Type B pancreatic cell (in vitro differentiated cells): ENCODE results near the gene IKZF4. TPM values are rescaled to one million over a fixed set of nuclear protein-coding genes. Genes with fewer than 3 reads are reported as not detected.

Source experiments
- DNase-seq: peaks from one replicate; pipeline ENCODE4 v3.0.0; 2021; ENCODE audit warnings: mixed read lengths; ENCODE audit not compliant: unreplicated experiment; ENCODE audit errors: extremely low spot score
- H3K27ac Mint-ChIP-seq: 2 replicates; pipeline ENCODE4 v1.8.0; 2021; ENCODE audit warnings: mild to moderate bottlenecking, mixed read lengths
- H3K27me3 Mint-ChIP-seq: 2 replicates; pipeline ENCODE4 v1.8.0; 2021; ENCODE audit warnings: mixed read lengths
- H3K36me3 Mint-ChIP-seq: 2 replicates; pipeline ENCODE4 v1.8.0; 2021; ENCODE audit warnings: mixed read lengths
- H3K4me1 Mint-ChIP-seq: one replicate; pipeline ENCODE4 v1.8.0; 2021; ENCODE audit warnings: mixed read lengths; ENCODE audit not compliant: unreplicated experiment
- H3K4me3 Mint-ChIP-seq: 2 replicates; pipeline ENCODE4 v1.8.0; 2021; ENCODE audit warnings: mild to moderate bottlenecking, mixed read lengths
- H3K9me3 Mint-ChIP-seq: 2 replicates; pipeline ENCODE4 v1.8.0; 2021; ENCODE audit warnings: mixed read lengths
- CTCF ChIP-seq: fragments of 200-600 bp; sonication (generic); conservative IDR thresholded peaks from 2 replicates; pipeline ENCODE4 v1.5.0; 2021; ENCODE audit warnings: antibody characterized with exemption, mild to moderate bottlenecking
- long read RNA-seq: library from polyadenylated mRNA; unstranded; transcript quantifications from one replicate; pipeline ENCODE4 v2.0.0, GENCODE V29; 2020
- total RNA-seq: library from RNA; stranded (reverse); gene quantifications from 2 replicates; pipeline ENCODE4 v1.2.1, GENCODE V29; 2021; ENCODE audit warnings: low replicate concordance

IKZF4 gene
- 6.1 and 21.0 TPM in 2 replicates for total RNA-seq
- long read RNA-seq, partial matches to known transcripts, result 0 of 6 reads
- long read RNA-seq, other reads (novel, unspliced or antisense), result 6 of 6 reads

DNA sequence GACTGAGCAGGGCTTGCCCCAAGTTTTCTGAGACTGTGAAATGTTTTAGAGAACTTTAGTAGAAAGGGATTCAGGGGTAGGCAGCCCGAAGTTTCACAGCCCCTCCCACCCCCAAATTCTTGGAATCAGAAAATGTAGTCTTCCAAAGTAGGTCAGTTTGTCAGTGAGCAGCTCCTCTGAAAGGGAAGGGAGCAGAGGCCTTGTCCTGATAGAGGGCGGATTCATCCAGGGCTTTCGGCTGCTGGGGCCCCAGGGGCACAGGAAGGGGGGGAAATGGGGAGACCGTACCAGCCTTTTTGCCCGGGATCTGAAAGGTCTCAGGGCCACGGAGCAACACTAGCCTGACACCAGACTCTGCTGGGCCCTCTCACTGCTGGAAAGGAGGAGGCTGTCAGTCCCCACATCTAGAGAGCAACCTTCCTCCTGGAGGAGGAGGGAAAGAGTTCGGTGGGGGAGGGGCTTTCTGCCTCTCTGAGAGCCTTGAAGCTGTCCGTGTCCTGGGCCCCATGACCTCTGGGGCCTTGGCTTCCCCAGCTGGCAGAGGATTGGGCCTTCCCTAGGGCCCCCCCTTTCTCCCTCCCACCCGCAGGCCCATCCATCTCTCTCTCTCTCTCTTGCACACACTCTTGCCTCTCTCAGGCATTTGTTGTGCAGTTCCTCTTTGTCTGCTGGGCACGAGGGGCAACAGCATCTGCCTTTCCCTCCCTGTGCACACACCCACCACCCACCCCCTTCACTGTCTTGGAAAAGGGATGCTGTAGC is at the start of gene IKZF4:
Gene IKZF4 (plus strand): TSS at position 621 of the 762 bp plus-strand sequence. CDS start 451 bp downstream, outside the sequence.
- peak within 1 kb of the TSS; percentile 97 for H3K27ac Mint-ChIP-seq
- peaks cover 54% of the 10 kb centered on the region for H3K4me1 Mint-ChIP-seq
- peak within 1 kb of the TSS; percentile 95 for H3K4me3 Mint-ChIP-seq
- peaks cover 3% of the 10 kb centered on the region for H3K27me3 Mint-ChIP-seq
- H3K9me3 Mint-ChIP-seq, result no peaks in the 10 kb centered on the region
- TF ChIP-seq CTCF, result no peak
- H3K36me3 Mint-ChIP-seq, result peaks cover 12% of the 10 kb centered on the region
- DNase-seq, result peak; percentile 79

DNA sequence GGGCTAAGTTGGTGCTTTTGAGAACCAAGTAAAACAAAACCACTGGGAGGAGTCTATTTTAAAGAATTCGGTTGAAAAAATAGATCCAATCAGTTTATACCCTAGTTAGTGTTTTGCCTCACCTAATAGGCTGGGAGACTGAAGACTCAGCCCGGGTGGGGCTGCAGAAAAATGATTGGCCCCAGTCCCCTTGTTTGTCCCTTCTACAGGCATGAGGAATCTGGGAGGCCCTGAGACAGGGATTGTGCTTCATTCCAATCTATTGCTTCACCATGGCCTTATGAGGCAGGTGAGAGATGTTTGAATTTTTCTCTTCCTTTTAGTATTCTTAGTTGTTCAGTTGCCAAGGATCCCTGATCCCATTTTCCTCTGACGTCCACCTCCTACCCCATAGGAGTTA is 48.8 kb upstream of the IKZF4 start:
- Mint-ChIP-seq H3K4me3 (no peak overlapping the region), H3K36me3 (peaks cover 16% of the 10 kb centered on the region), H3K27ac (no peak overlapping the region), H3K4me1 (peaks cover 20% of the 10 kb centered on the region), H3K9me3 (no peaks in the 10 kb centered on the region), H3K27me3 (no peaks in the 10 kb centered on the region)
- no peak for DNase-seq
- TF ChIP-seq CTCF, result no peak

DNA sequence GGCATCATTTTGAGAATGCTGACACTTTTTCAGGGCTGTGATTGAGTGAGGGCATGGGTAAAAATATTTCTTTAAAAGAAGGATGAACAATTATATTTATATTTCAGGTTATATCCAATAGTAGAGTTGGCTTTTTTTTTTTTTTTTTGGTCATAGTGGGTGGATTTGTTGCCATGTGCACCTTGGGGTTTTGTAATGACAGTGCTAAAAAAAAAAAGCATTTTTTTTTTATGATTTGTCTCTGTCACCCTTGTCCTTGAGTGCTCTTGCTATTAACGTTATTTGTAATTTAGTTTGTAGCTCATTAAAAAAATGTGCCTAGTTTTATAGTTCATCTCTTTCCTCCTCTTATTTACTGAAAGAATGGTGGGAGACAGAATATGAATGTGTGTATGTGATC is 48.4 kb upstream of the IKZF4 start:
- no peak overlapping the region for H3K27ac Mint-ChIP-seq
- H3K27me3 Mint-ChIP-seq, result no peaks in the 10 kb centered on the region
- H3K36me3 Mint-ChIP-seq, result peaks cover 16% of the 10 kb centered on the region
- H3K9me3 Mint-ChIP-seq, result no peaks in the 10 kb centered on the region
- TF ChIP-seq CTCF, result no peak
- DNase-seq, result no peak
- H3K4me1 Mint-ChIP-seq, result peaks cover 20% of the 10 kb centered on the region
- no peak overlapping the region for H3K4me3 Mint-ChIP-seq

GRCh38 chr12:55972911-55973598 is 47.8 kb upstream of the IKZF4 start:
- Mint-ChIP-seq H3K36me3 (peaks cover 15% of the 10 kb centered on the region), H3K27me3 (no peaks in the 10 kb centered on the region), H3K9me3 (no peaks in the 10 kb centered on the region), H3K4me3 (no peak overlapping the region), H3K4me1 (peaks cover 18% of the 10 kb centered on the region), H3K27ac (no peak overlapping the region)
- no peak for DNase-seq
- no peak for TF ChIP-seq CTCF

DNA sequence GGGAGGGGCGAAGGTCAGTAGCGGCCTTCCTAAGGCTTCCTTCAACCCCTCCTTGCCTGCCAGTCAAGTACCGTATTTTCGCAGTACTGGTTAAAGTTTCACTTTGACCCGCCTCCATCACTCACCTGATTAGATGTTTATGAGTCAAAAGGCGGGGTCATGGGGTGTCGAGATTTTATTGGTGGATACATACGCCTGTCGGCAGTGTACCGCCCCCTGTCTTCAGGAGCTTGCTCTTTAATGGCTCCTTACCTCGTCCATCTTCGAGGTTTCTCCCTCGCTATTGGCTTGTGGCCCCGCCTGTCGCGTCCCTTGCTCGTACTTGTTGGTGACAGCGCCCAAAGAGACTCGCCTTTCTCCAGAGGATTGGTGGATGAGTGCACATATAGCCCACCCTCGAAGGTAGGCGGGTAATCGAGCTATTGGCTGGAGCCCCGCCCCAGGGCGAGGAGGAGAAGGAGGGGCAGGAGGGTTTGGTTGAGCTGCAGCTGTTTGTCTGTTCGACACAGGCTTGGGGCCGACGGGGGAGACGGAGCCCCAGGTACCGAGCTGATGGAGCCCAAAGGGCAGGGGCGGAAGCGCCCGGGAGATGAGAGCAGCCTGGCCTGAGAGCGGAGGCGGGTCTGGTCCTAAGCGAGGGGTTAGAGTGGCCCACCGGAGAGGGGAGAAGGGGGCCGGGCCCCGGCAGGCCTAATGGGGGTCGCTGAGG is 47.1 kb upstream of the IKZF4 start, which contains the start of gene RAB5B:
Gene RAB5B (plus strand): TSS at position 480 of the 709 bp plus-strand sequence. CDS start 12,883 bp downstream, outside the sequence.
- no peak within 1 kb of the TSS for H3K27ac Mint-ChIP-seq
- peaks cover 12% of the 10 kb centered on the region for H3K36me3 Mint-ChIP-seq
- H3K27me3 Mint-ChIP-seq, result no peaks in the 10 kb centered on the region
- no peaks in the 10 kb centered on the region for H3K9me3 Mint-ChIP-seq
- DNase-seq, result peak; percentile 97
- no peak for TF ChIP-seq CTCF
- H3K4me3 Mint-ChIP-seq, result no peak within 1 kb of the TSS
- peaks cover 11% of the 10 kb centered on the region for H3K4me1 Mint-ChIP-seq
